Central memory CD8-positive, alpha-beta T cell (primary cell): ENCODE data around the gene TSSC4.
A peak's percentile ranks its signal among the peaks of the same experiment; 100 is the strongest.

ENCODE experiments used
- ATAC-seq: fragments of 150-1000 bp; cut with Tn5 transposase; replicated peaks from 2 replicates; pipeline ENCODE4 v1.10.0; 2022; ENCODE audit warnings: mild to moderate bottlenecking, moderate FRiP score, moderate number of reproducible peaks; ENCODE audit not compliant: poor library complexity, severe bottlenecking; ENCODE audit errors: extremely low read depth
- DNase-seq, 2 donors: peaks; one replicate each; pipeline ENCODE4 v3.0.0; 2021; ENCODE audit warnings: low spot score in 2 of 2
- H3K27ac Mint-ChIP-seq: one replicate; pipeline ENCODE4 v1.8.0; 2022; ENCODE audit warnings: low read depth, mild to moderate bottlenecking, moderate library complexity, mixed read lengths
- H3K27me3 Mint-ChIP-seq: one replicate; pipeline ENCODE4 v1.8.0; 2022; ENCODE audit warnings: mixed read lengths
- H3K36me3 Mint-ChIP-seq: one replicate; pipeline ENCODE4 v1.8.0; 2022; ENCODE audit warnings: mild to moderate bottlenecking, moderate library complexity, mixed read lengths; ENCODE audit not compliant: insufficient read depth
- H3K4me1 Mint-ChIP-seq: one replicate; pipeline ENCODE4 v1.8.0; 2022; ENCODE audit warnings: mixed read lengths
- H3K4me3 Mint-ChIP-seq: one replicate; pipeline ENCODE4 v1.8.0; 2022; ENCODE audit warnings: mild to moderate bottlenecking, moderate library complexity, mixed read lengths
- H3K9me3 Mint-ChIP-seq: one replicate; pipeline ENCODE4 v1.8.0; 2022; ENCODE audit warnings: mixed read lengths

The TSSC4 gene

DNA sequence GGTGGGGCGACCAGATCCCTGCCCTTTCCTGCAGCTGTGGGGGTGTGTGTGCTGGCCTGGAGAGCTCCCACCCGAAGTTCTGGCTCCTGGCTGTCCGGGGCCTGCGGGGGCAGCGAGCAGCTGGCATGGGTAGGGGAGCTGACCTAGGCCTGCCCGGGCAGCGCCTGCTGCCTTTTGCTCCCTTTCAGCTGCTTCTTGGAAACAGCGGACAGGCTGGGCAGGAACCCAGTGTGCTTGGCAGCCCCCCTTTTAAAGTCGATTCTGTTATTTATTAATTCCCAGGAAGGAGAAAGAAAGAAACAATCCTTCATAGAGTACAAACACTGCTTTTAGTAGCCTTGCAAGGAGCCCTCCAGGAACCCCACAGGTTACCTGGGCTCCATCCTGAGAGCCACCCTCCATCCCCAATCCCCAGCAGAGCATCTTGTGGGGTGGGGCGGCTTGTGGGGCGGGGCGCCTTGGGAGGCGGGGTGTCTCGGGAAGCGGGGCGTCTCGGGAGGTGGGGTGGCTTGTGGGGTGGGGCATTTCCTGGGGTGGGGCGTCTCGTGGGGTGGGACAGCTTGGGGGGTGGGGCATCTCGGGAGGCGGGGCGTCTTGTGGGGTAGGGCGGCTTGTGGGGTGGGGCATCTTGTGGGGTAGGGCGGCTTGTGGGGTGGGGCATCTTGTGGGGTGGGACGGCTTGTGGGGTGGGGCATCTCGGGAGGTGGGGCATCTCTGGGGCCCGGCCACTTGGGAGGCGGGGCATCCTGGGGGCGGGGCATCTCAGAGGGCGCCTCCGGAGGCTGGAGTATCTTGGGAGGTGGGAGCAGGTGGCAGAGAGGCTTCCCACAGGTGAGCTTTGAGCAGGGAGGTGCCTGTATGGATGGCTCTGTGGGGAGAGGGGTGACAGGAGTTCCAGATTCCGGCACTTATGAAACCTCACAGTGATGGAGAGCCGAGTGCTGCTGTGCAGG lies 16.4 kb upstream of the TSSC4 start:
- H3K9me3 Mint-ChIP-seq = no peaks in the 10 kb centered on the region
- peak overlapping the region; percentile 88 for H3K27ac Mint-ChIP-seq
- DNase-seq (no peak), ATAC-seq (peak; percentile 15)
- H3K27me3 Mint-ChIP-seq = no peaks in the 10 kb centered on the region
- H3K36me3 Mint-ChIP-seq = peaks cover 53% of the 10 kb centered on the region
- peak overlapping the region; percentile 83 for H3K4me3 Mint-ChIP-seq
- H3K4me1 Mint-ChIP-seq = peaks cover 67% of the 10 kb centered on the region

GRCh38 chr11:2385156-2386151 lies 15.1 kb upstream of the TSSC4 start:
- Mint-ChIP-seq H3K27me3 (no peaks in the 10 kb centered on the region), H3K4me1 (peaks cover 72% of the 10 kb centered on the region), H3K9me3 (no peaks in the 10 kb centered on the region), H3K36me3 (peaks cover 61% of the 10 kb centered on the region), H3K27ac (peak overlapping the region; percentile 88), H3K4me3 (peak overlapping the region; percentile 83)
- ATAC-seq (peak; percentile 20), DNase-seq (no peak)

- peak overlapping the region; percentile 83 for H3K4me3 Mint-ChIP-seq
- ATAC-seq = no peak
- peak overlapping the region; percentile 88 for H3K27ac Mint-ChIP-seq
- peaks cover 58% of the 10 kb centered on the region for H3K36me3 Mint-ChIP-seq
- no peaks in the 10 kb centered on the region for H3K9me3 Mint-ChIP-seq
- H3K4me1 Mint-ChIP-seq = peaks cover 63% of the 10 kb centered on the region
- H3K27me3 Mint-ChIP-seq = no peaks in the 10 kb centered on the region
- no peak for DNase-seq
Observed at GRCh38 chr11:2386591-2386990, 14.0 kb upstream of the TSSC4 start.

- Mint-ChIP-seq H3K4me1 (peaks cover 57% of the 10 kb centered on the region), H3K36me3 (peaks cover 55% of the 10 kb centered on the region), H3K4me3 (peak overlapping the region; percentile 83), H3K27me3 (no peaks in the 10 kb centered on the region), H3K9me3 (no peaks in the 10 kb centered on the region), H3K27ac (peak overlapping the region; percentile 88)
- ATAC-seq (peak; percentile 63), DNase-seq (peak in 1 of 2 donors; percentile 58)
Observed at GRCh38 chr11:2387266-2387987, 13.1 kb upstream of the TSSC4 start.

DNA sequence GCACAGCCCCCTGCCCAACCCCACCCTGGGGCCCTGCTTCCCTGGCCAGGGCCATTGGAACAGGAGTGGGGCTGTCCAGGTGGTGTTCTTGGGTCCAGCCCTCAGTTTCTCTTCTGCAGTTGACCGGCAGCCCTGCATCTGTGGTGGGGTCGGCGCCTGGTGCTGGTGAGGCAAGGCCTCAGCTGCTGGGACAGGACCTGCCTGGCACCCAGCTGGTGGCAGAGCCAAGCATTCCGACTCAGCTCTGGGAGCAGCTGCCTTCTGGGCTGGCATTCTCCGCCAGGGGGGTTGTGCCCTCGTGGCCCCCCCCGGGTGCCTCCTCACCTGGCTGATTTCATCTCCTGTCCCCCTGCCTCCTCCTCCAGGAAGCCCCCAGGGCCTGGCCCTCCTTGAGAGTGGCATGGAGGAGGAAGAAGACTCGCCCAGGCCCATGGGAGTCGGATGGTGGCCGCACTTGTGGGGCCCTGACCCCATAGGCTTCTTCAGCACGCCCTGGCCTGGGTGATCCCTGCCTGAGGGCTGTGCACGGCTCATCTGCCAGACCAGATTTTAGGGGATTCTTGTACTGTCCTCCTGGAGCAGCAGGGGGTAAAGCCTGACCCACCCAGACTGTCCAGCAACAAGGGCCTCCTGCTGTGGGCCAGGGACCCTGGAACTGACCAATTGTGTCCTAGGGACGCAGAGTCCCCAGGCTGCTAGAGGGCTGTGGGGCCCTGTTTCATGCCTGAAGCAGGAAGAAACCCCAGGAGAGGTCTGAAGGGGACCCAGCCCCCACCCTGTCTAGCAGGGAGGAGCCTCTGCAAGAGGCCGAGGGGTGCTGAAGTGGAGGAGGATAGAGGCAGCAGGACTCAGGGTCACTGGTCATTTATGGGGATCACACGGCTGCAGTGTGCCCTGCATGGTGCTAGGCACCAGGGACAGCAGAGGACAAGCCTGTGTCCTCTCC lies 11.8 kb upstream of the TSSC4 start:
- DNase-seq (no peak), ATAC-seq (no peak)
- peak overlapping the region; percentile 68 for H3K4me3 Mint-ChIP-seq
- H3K27ac Mint-ChIP-seq = peak overlapping the region; percentile 88
- H3K4me1 Mint-ChIP-seq = peaks cover 46% of the 10 kb centered on the region
- H3K36me3 Mint-ChIP-seq = peaks cover 47% of the 10 kb centered on the region
- no peaks in the 10 kb centered on the region for H3K27me3 Mint-ChIP-seq
- H3K9me3 Mint-ChIP-seq = no peaks in the 10 kb centered on the region

DNA sequence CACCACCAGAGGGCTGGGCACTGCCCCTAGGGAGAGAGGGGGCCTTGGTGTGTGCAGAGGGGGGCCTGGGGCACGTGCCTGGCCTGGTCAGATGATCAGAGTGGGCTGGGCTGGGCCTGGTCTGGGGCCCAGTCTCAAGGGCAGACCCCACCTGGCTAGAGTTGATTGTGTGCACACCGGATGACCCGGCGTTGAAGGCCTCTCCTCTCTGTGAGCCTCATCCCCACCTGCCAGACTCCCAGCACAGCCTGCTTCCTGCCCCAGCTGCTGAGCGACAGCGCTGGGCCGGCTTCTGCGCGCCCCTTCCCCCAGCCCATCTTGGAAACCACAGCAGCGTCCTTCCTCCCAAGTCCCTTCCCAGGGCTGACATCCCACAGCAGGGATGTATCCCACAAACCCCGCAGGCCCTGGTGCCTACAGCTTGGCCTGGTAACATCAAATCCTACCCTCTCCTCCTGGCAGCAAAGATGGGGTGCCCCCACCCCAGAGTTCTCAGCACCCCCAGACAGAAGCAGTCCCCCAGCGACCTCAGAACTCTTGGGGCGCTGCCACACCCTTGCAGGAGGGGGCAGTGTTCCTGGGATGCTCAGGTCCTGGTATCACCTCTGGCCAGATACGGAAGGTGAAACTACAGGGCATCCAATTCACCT lies 11.0 kb upstream of the TSSC4 start:
- Mint-ChIP-seq H3K36me3 (peaks cover 48% of the 10 kb centered on the region), H3K4me1 (peaks cover 39% of the 10 kb centered on the region), H3K4me3 (peak overlapping the region; percentile 68)

GRCh38 chr11:2390091-2390724 lies 10.3 kb upstream of the TSSC4 start:
- H3K4me3 Mint-ChIP-seq = peak overlapping the region; percentile 68
- peak overlapping the region; percentile 88 for H3K27ac Mint-ChIP-seq
- peaks cover 32% of the 10 kb centered on the region for H3K4me1 Mint-ChIP-seq
- H3K9me3 Mint-ChIP-seq = no peaks in the 10 kb centered on the region
- peaks cover 47% of the 10 kb centered on the region for H3K36me3 Mint-ChIP-seq
- DNase-seq (no peak), ATAC-seq (no peak)
- H3K27me3 Mint-ChIP-seq = no peaks in the 10 kb centered on the region

More for the DNA sequence above, 11.0 kb upstream of the TSSC4 start:
- H3K9me3 Mint-ChIP-seq = no peaks in the 10 kb centered on the region
- no peak for ATAC-seq
- no peak for DNase-seq
- H3K27me3 Mint-ChIP-seq = no peaks in the 10 kb centered on the region
- H3K27ac Mint-ChIP-seq = peak overlapping the region; percentile 88

- peaks cover 45% of the 10 kb centered on the region for H3K36me3 Mint-ChIP-seq
- no peaks in the 10 kb centered on the region for H3K9me3 Mint-ChIP-seq
- peak overlapping the region; percentile 88 for H3K27ac Mint-ChIP-seq
- peak overlapping the region; percentile 68 for H3K4me3 Mint-ChIP-seq
- H3K27me3 Mint-ChIP-seq = no peaks in the 10 kb centered on the region
- no peak for DNase-seq
- ATAC-seq = no peak
- H3K4me1 Mint-ChIP-seq = peaks cover 27% of the 10 kb centered on the region
Observed at GRCh38 chr11:2390725-2391151, 9.8 kb upstream of the TSSC4 start.

- no peak for ATAC-seq
- H3K4me3 Mint-ChIP-seq = no peak overlapping the region
- no peak for DNase-seq
- H3K9me3 Mint-ChIP-seq = no peaks in the 10 kb centered on the region
- peaks cover 45% of the 10 kb centered on the region for H3K36me3 Mint-ChIP-seq
- H3K4me1 Mint-ChIP-seq = peaks cover 21% of the 10 kb centered on the region
- H3K27me3 Mint-ChIP-seq = no peaks in the 10 kb centered on the region
- H3K27ac Mint-ChIP-seq = peak overlapping the region; percentile 88
Observed at GRCh38 chr11:2391181-2391975, 9.2 kb upstream of the TSSC4 start.
